GM12878 (cell line): ENCODE results near the gene ZSCAN23. TPM values are rescaled to one million over a fixed set of nuclear protein-coding genes. Genes with fewer than 3 reads are reported as not detected.

Source experiments
- ATAC-seq: fragments of 200-7000 bp; cut with Tn5 transposase; 3 replicates; pipeline ENCODE4 v1.9.1; 2020; ENCODE audit warnings: mild to moderate bottlenecking, moderate library complexity
- BruUV-seq: library from RNA; stranded (reverse); fragments of 400-500 nt; replicated peaks from 2 replicates; lab custom pipeline; 2021; lab: Mats Ljungman, UMichigan
- CTCF ChIA-PET: fragments of 300-600 bp; sonication (Branson Sonifier 250); formaldehyde crosslinking; extraction: SDS; loops from one replicate; lab custom pipeline; 2021; ENCODE audit warnings: inconsistent platforms; lab: Yijun Ruan, JAX
- POLR2A ChIA-PET: fragments of 350-600 bp; formaldehyde crosslinking; extraction: SDS; loops from one replicate; lab custom pipeline; 2021; ENCODE audit warnings: inconsistent platforms; lab: Charles Lee
- RAD21 ChIA-PET: fragments of 300-600 bp; sonication (Branson Sonifier 250); formaldehyde crosslinking; loops from one replicate; lab custom pipeline; 2023; ENCODE audit warnings: antibody characterized with exemption; ENCODE audit not compliant: unreplicated experiment; lab: Charles Lee
- SMC1A ChIA-PET: fragments of 300-600 bp; sonication (Branson Sonifier 250); formaldehyde crosslinking; loops from one replicate; lab custom pipeline; 2023; ENCODE audit not compliant: unreplicated experiment, uncharacterized antibody; lab: Charles Lee
- DNase-seq: peaks from one replicate; pipeline ENCODE4 v3.0.0-alpha.2; 2011; ENCODE audit warnings: low read depth, low spot score
- FAIRE-seq: peaks from 3 replicates; lab custom pipeline; 2011; peaks lifted over from hg19 to GRCh38; lab: Jason Lieb, UNC
- H2AFZ ChIP-seq: 2 replicates; pipeline ENCODE4 v1.6.0; 2011; ENCODE audit warnings: low read depth, low read length, control low read depth; ENCODE audit not compliant: control insufficient read depth
- H3K27ac ChIP-seq: 2 replicates; pipeline ENCODE4 v1.5.1; 2011; ENCODE audit warnings: control low read depth; ENCODE audit not compliant: control insufficient read depth, insufficient read depth
- H3K27me3 ChIP-seq, 2 experiments: replicated peaks in 1 of 2; 2 replicates each; pipeline versions ENCODE4 v1.6.0 to v1.6.1; 2011; ENCODE audit warnings: low read length in 1 of 2; ENCODE audit not compliant: control insufficient read depth in 2 of 2, insufficient read depth in 2 of 2
- H3K36me3 ChIP-seq, 2 experiments: 2 replicates each; pipeline ENCODE4 v1.5.1; 2011; ENCODE audit warnings: low read length in 1 of 2; ENCODE audit not compliant: control insufficient read depth in 2 of 2, insufficient read depth in 2 of 2
- H3K4me1 ChIP-seq: 2 replicates; pipeline ENCODE4 v1.6.1; 2011; ENCODE audit warnings: mild to moderate bottlenecking, low read length, moderate library complexity, mixed read lengths; ENCODE audit not compliant: control insufficient read depth, insufficient read depth
- H3K4me2 ChIP-seq: 2 replicates; pipeline ENCODE4 v1.6.0; 2011; ENCODE audit warnings: control low read depth; ENCODE audit not compliant: control insufficient read depth, insufficient read depth
- H3K4me3 ChIP-seq: fragments of 200-600 bp; sonication (generic); 2 replicates; pipeline ENCODE4 v1.5.1; 2016
- H3K79me2 ChIP-seq: 2 replicates; pipeline ENCODE4 v1.6.0; 2011; ENCODE audit warnings: low read length; ENCODE audit not compliant: control insufficient read depth, insufficient read depth
- H3K9ac ChIP-seq: 2 replicates; pipeline ENCODE4 v1.8.0; 2011; ENCODE audit warnings: low read length, control low read depth, mixed read lengths; ENCODE audit not compliant: control insufficient read depth, insufficient read depth
- H3K9me3 ChIP-seq: replicated peaks from 3 replicates; pipeline ENCODE4 v1.5.1; 2011; ENCODE audit warnings: mild to moderate bottlenecking, low read length; ENCODE audit not compliant: control insufficient read depth, insufficient read depth
- H4K20me1 ChIP-seq: 2 replicates; pipeline ENCODE4 v1.6.0; 2011; ENCODE audit not compliant: control insufficient read depth, insufficient read depth
- ATF7 ChIP-seq: fragments of 450-650 bp; IDR thresholded peaks from 2 replicates; pipeline ENCODE4 v1.6.1; 2016; ENCODE audit warnings: low read depth, mild to moderate bottlenecking
- CHD1 ChIP-seq: IDR thresholded peaks from 2 replicates; pipeline ENCODE4 v1.6.1; 2012; ENCODE audit warnings: low read depth, low read length, improper control_type of control experiment
- IRF4 ChIP-seq: IDR thresholded peaks from 2 replicates; pipeline ENCODE4 v1.6.1; 2011; ENCODE audit warnings: low read depth, low read length
- JUND ChIP-seq: IDR thresholded peaks from 2 replicates; pipeline ENCODE4 v1.6.1; 2012; ENCODE audit warnings: low read depth, mild to moderate bottlenecking, low read length, improper control_type of control experiment, moderate library complexity
- KDM1A ChIP-seq: fragments of 200-600 bp; sonication (generic); IDR thresholded peaks from 2 replicates; pipeline ENCODE4 v1.6.1; 2016; ENCODE audit warnings: borderline replicate concordance
- MTA3 ChIP-seq: IDR thresholded peaks from 2 replicates; pipeline ENCODE4 v1.6.1; 2012; ENCODE audit warnings: low read length, inconsistent platforms, borderline replicate concordance
- MXI1 ChIP-seq: fragments of 150-350 bp; IDR thresholded peaks from 2 replicates; pipeline ENCODE4 v1.6.1; 2011; ENCODE audit warnings: low read depth, mild to moderate bottlenecking, inconsistent platforms, low read length, improper control_type of control experiment
- POLR2A ChIP-seq: IDR thresholded peaks from 2 replicates; pipeline ENCODE4 v1.6.1; 2011; ENCODE audit warnings: low read depth, mild to moderate bottlenecking, low read length
- RBBP5 ChIP-seq: fragments of 200-600 bp; sonication (generic); conservative IDR thresholded peaks from 2 replicates; pipeline ENCODE4 v1.6.1; 2016
- RCOR1 ChIP-seq: conservative IDR thresholded peaks from 2 replicates; pipeline ENCODE4 v1.6.1; 2012; ENCODE audit warnings: low read depth, low read length, improper control_type of control experiment
- SP1 ChIP-seq: IDR thresholded peaks from one replicate; pipeline ENCODE4 v1.6.1; 2011; ENCODE audit warnings: low read depth, low read length
- SRF ChIP-seq, 2 experiments: IDR thresholded peaks; 2 replicates each; pipeline ENCODE4 v1.6.1; 2011; ENCODE audit warnings: low read depth in 2 of 2, low read length in 2 of 2, mild to moderate bottlenecking in 1 of 2, moderate library complexity in 1 of 2
- ZNF207 ChIP-seq: fragments of 450-650 bp; IDR thresholded peaks from 2 replicates; pipeline ENCODE4 v1.6.1; 2014; ENCODE audit warnings: antibody characterized with exemption, mild to moderate bottlenecking, borderline replicate concordance
- ZNF24 ChIP-seq: fragments of 450-650 bp; IDR thresholded peaks from 2 replicates; pipeline ENCODE4 v1.6.1; 2017; ENCODE audit warnings: antibody characterized with exemption, mild to moderate bottlenecking
- ZNF274 ChIP-seq: IDR thresholded peaks from one replicate; pipeline ENCODE4 v1.8.0; 2011; ENCODE audit not compliant: insufficient read length, insufficient read depth
- WGBS: methylation state at CpG from one replicate; pipeline ENCODE4 v1.1.6; 2016; ENCODE audit warnings: low lambda C conversion rate; ENCODE audit not compliant: insufficient replicate concordance, insufficient coverage; ENCODE audit errors: missing lambda C conversion rate; 5-methylcytosine and 5-hydroxymethylcytosine counted together
- in situ Hi-C: fragments of 300-500 bp; cut with MboI; formaldehyde crosslinking; loops from 9 replicates; pipeline ENCODE4 v1.14.3; 2018; ENCODE audit warnings: mixed read lengths
- intact Hi-C: fragments of 100-400 bp; cut with micrococcal nuclease; formaldehyde crosslinking; loops from one replicate; pipeline ENCODE4 v1.14.2; 2022; ENCODE audit not compliant: unreplicated experiment
- polyA plus RNA-seq, 11 experiments: library from polyadenylated mRNA; depleted of rRNA in 4 of 11; unstranded in 6 of 11; stranded (reverse) in 5 of 11; fragments of >200 nt; fragmentation: Nextera tagmentation in 4 of 11; fragmentation: Illumina TruSeq in 1 of 11; extraction: Ambion mirVana in 4 of 11; extraction: Trizol in 1 of 11; gene quantifications; 1 replicate in 1 of 11; 2 replicates in 10 of 11; pipeline versions ENCODE4 v1.2.1 to v1.2.3, GENCODE V29; 2011 to 2016; ENCODE audit warnings: inconsistent platforms in 2 of 11, missing spikeins in 2 of 11, low read depth in 1 of 11
- total RNA-seq, 4 experiments: library from RNA; depleted of rRNA in 3 of 4; stranded (reverse); fragments of >200 nt in 3 of 4; fragmentation: Illumina TruSeq in 1 of 4; extraction: Trizol in 1 of 4; gene quantifications; 2 replicates each; pipeline versions ENCODE4 v1.2.1 to v1.2.3, GENCODE V29; 2013 to 2021
- TF ChIP-seq, protein P1 (sequence below): IDR thresholded peaks from 2 replicates; pipeline ENCODE4 v1.6.1; 2011; ENCODE audit warnings: borderline replicate concordance, low read depth, mild to moderate bottlenecking, moderate library complexity, mixed read lengths, low read length; ENCODE audit not compliant: insufficient read depth; ENCODE audit errors: extremely low read length

Gene ZSCAN23
- total and polyA plus RNA-seq, 10 of the 15 experiments (the other 5 are each of a cell fraction or from before 2014, with no cell fraction given), result 0.04 to 2.3 (median 0.84) TPM

DNA sequence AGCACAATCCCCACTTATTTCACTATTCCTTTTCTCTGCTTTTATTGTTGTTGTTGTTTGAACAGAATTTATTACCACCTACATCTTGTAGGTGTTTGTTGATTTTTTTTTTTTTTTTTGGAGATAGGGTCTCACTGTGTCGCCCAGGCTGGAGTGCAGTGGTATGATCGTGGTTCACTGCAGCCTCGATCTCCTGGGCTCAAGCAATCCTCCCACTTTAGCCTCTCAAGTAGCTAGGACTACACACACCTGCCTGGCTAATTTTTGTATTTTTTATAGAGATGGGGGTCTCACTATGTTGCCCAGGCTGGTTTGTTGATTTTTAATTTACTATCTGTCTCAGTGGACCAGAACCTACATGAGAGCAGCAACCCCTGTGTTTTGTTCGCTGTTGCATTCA, 47.4 kb downstream of the ZSCAN23 start:
- Histone ChIP-seq H3K79me2 (peaks cover 64% of the 10 kb centered on the region), H3K4me2 (peak overlapping the region; percentile 59), H3K27ac (no peak overlapping the region), H3K9ac (no peak overlapping the region), H4K20me1 (no peaks in the 10 kb centered on the region), H3K27me3 (no peaks in the 10 kb centered on the region), H2AFZ (no peak overlapping the region), H3K4me3 (peak overlapping the region; percentile 67; the same call in 1 of the 2 replicates), H3K36me3 (peaks cover 2 to 16% of the 10 kb centered on the region in 2 experiments; a peak in 3 of 4 replicates), H3K9me3 (peaks cover 5% of the 10 kb centered on the region; the same call in 2 of the 3 replicates), H3K4me1 (peaks cover 4% of the 10 kb centered on the region)
- TF ChIP-seq JUND (no peak), RCOR1 (no peak), SP1 (no peak), POLR2A (no peak), MTA3 (no peak), SRF (IDR thresholded peaks at IDR 0.05; ENCODE audit: low read depth in 2 of 2, low read length in 2 of 2) (no peak), KDM1A (no peak), CHD1 (no peak), ZNF207 (no peak), RBBP5 (no peak), ATF7 (no peak), ZNF274 (no peak), IRF4 (no peak), MXI1 (no peak), ZNF24 (no peak)
- TF ChIP-seq, protein P1, sequence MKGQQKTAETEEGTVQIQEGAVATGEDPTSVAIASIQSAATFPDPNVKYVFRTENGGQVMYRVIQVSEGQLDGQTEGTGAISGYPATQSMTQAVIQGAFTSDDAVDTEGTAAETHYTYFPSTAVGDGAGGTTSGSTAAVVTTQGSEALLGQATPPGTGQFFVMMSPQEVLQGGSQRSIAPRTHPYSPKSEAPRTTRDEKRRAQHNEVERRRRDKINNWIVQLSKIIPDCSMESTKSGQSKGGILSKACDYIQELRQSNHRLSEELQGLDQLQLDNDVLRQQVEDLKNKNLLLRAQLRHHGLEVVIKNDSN, result no peak
- ChIA-PET RAD21 (interaction anchor here (1.0 kb wide), 1 partner anchor 40 kb away, joined by 3 read pairs; no protein-coding TSS in a partner anchor), POLR2A (interaction anchor here (0.7 kb wide), 2 partner anchors 524 to 1210 kb away, joined by 6 to 7 read pairs; no protein-coding TSS in a partner anchor), CTCF (interaction anchor here (7.0 kb wide), 1 partner anchor 11 kb away, joined by 59 read pairs; no protein-coding TSS in a partner anchor), SMC1A (interaction anchor here (1.0 to 6.3 kb wide), 3 partner anchors 10 to 147 kb away, joined by 3 to 30 read pairs (median 7); no protein-coding TSS in a partner anchor)
- no peak for DNase-seq
- no peak for ATAC-seq
- no TSS peak for BruUV-seq
- in situ Hi-C loops (no loop called here), intact Hi-C loops (loop anchor here (5.0 to 10.0 kb wide), 4 partner anchors 91 to 549 kb away; a partner anchor contains a TSS)
- no peak for FAIRE-seq
- WGBS, result 94% methylated on average over 4 of the region's 4 CpGs
